Vagina (tissue), 2 donors: ENCODE data around the gene PANK3.
"Not testable (repeated sequence)": the region's sequence is repeated elsewhere in the genome, so short reads cannot be mapped to it uniquely, and the experiment has no call there.

Experiments used
- POLR2A ChIP-seq, 2 donors: fragments of 450-650 bp; IDR thresholded peaks; one replicate each; pipeline ENCODE4 v1.6.1; 2017; ENCODE audit warnings: antibody characterized with exemption in 2 of 2, mild to moderate bottlenecking in 2 of 2, moderate library complexity in 2 of 2
- POLR2AphosphoS5 ChIP-seq, 2 donors: sonication (generic); formaldehyde crosslinking; IDR thresholded peaks; one replicate each; pipeline ENCODE4 v1.9.0; 2017; ENCODE audit warnings: antibody characterized with exemption in 2 of 2, mild to moderate bottlenecking in 2 of 2, low read depth in 1 of 2; ENCODE audit not compliant: insufficient read depth in 1 of 2
- TF ChIP-seq, protein P1 (sequence below), 3 experiments: fragments of 450-650 bp in 2 of 3; fragments of 200-600 bp in 1 of 3; sonication (generic) in 1 of 3; IDR thresholded peaks; one replicate each; pipeline ENCODE4 v1.5.1; 2017 to 2019; ENCODE audit warnings: antibody characterized with exemption in 3 of 3, mild to moderate bottlenecking in 2 of 3, moderate library complexity in 2 of 3

DNA sequence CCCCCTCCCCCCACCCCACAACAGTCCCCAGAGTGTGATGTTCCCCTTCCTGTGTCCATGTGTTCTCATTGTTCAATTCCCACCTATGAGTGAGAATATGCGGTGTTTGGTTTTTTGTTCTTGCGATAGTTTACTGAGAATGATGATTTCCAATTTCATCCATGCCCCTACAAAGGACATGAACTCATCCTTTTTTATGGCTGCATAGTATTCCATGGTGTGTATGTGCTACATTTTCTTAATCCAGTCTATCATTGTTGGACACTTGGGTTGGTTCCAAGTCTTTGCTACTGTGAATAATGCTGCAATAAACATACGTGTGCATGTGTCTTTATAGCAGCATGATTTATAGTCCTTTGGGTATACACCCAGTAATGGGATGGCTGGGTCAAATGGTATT, 5.5 kb downstream of the PANK3 start:
- not testable (repeated sequence) for TF ChIP-seq POLR2A (IDR thresholded peaks at IDR 0.05); POLR2AphosphoS5 (IDR thresholded peaks at IDR 0.05; ENCODE audit: insufficient read depth in 1 of 2, low read depth in 1 of 2)
- TF ChIP-seq, protein P1, sequence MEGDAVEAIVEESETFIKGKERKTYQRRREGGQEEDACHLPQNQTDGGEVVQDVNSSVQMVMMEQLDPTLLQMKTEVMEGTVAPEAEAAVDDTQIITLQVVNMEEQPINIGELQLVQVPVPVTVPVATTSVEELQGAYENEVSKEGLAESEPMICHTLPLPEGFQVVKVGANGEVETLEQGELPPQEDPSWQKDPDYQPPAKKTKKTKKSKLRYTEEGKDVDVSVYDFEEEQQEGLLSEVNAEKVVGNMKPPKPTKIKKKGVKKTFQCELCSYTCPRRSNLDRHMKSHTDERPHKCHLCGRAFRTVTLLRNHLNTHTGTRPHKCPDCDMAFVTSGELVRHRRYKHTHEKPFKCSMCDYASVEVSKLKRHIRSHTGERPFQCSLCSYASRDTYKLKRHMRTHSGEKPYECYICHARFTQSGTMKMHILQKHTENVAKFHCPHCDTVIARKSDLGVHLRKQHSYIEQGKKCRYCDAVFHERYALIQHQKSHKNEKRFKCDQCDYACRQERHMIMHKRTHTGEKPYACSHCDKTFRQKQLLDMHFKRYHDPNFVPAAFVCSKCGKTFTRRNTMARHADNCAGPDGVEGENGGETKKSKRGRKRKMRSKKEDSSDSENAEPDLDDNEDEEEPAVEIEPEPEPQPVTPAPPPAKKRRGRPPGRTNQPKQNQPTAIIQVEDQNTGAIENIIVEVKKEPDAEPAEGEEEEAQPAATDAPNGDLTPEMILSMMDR (IDR thresholded peaks at IDR 0.05) = not testable (repeated sequence)
